GM12875 (cell line): ENCODE measurements around the gene KAZALD1.

Experiments used
- H3K4me3 ChIP-seq: one replicate; pipeline ENCODE4 v1.5.1; 2011; ENCODE audit warnings: low read depth, low read length, control low read depth
- TF ChIP-seq, protein P1 (sequence below): IDR thresholded peaks from 2 replicates; pipeline ENCODE4 v1.5.1; 2011; ENCODE audit warnings: low read depth, mild to moderate bottlenecking, control low read depth, inconsistent platforms, low read length, moderate library complexity, borderline replicate concordance; ENCODE audit not compliant: insufficient read depth

KAZALD1 gene

DNA sequence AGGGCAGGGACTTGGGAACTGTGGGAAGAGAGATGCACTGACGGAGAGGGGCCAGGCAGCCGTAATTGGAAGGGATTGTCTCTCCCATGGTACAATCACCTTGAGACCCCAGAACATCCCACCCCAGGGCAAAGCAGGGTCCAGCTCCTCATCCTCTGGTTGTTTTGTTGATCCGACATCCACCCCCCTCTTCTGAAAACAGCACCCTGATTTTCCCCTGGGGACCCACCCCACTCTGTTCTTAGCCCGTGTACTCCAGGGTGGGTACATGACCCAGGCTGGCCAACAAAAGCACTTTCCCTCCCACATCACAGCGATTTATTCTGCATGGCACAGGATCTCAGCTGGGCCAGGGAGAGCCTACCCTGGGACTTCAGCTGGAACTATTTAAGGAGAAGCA is 45.0 kb upstream of the KAZALD1 start:
- TF ChIP-seq, protein P1, sequence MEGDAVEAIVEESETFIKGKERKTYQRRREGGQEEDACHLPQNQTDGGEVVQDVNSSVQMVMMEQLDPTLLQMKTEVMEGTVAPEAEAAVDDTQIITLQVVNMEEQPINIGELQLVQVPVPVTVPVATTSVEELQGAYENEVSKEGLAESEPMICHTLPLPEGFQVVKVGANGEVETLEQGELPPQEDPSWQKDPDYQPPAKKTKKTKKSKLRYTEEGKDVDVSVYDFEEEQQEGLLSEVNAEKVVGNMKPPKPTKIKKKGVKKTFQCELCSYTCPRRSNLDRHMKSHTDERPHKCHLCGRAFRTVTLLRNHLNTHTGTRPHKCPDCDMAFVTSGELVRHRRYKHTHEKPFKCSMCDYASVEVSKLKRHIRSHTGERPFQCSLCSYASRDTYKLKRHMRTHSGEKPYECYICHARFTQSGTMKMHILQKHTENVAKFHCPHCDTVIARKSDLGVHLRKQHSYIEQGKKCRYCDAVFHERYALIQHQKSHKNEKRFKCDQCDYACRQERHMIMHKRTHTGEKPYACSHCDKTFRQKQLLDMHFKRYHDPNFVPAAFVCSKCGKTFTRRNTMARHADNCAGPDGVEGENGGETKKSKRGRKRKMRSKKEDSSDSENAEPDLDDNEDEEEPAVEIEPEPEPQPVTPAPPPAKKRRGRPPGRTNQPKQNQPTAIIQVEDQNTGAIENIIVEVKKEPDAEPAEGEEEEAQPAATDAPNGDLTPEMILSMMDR = no peak
- no peak overlapping the region for H3K4me3 ChIP-seq

DNA sequence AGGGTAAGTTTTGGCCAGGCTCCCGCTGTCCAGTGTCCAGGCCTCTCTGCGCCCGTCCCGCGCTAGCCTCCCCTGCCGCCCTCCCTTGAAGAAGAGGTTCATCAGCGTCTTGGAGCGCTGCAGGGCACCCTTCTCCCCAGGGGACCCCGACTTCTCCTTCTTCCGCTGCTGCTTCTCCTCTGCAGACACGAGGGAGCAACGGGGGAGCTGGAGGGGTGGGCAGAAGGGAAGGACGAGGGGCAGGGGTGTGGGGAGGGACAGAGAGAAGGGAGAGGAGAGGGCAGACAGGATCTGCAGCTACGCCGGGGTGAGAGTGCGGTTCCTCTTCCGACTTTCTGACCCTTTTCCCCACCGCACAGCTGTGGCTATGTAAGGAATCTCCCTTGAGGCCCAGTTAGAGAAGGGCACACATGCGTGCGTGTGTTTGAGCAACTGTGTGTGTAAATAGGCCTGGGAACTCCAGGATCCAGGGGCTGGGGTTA is 43.6 kb upstream of the KAZALD1 start:
- H3K4me3 ChIP-seq = no peak overlapping the region
- TF ChIP-seq, protein P1 = no peak

DNA sequence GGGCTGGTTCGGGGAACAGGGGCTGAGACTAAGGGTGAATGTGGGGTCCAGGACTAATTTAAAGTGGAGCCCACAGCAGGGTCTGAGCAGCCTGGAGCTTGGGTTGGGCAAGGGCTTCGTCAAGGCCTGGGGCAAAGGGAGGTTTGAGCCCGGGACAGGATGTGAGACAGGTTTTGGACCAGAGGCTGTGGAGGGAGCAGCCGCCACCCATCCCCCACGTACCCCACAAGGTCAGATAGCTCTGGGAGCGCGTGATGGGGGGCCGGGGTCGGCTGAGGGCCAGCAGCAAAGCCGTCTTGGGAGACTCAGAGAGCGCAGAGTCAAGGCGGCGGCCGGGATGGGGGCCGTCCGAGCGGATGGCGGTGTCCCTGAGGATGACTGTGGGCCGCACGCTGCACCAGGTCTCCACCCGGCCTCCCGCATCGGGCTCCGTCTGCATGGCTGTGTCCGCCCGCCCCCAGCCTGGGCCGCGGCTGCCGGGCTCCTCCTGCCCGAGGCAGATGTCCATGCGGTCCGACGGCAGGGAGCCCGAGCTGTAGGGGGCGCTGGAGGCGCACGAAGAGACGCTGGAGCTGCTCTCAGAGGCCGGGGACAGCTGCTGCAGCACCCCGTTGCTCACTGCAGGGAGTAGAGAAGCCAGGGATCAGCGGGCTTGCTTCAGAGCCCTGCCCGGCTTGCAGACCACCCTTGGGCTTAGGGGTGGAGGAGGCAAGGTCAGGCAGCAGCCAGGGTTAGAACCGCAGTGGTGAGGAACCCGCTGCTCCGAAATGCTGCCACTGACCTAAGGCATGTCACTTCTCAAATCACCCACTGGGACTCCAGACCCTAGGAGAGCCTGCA is 43.0 kb upstream of the KAZALD1 start:
- TF ChIP-seq, protein P1 = peak; percentile 86
- H3K4me3 ChIP-seq = no peak overlapping the region

DNA sequence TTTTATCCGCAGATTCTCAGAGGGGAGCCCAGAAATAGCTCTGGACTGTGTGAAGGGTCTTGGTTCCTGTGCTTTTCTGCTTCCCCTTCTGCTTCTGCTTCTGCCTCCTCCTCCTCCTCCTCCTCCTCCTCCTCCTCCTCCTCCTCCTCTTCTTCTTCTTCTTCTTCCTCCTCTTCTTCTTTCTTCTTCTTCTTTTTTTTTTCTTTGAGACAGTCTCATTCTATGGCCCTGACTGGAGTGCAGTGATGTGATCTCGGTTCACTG is 42.4 kb upstream of the KAZALD1 start:
- no peak overlapping the region for H3K4me3 ChIP-seq
- TF ChIP-seq, protein P1 = no peak

DNA sequence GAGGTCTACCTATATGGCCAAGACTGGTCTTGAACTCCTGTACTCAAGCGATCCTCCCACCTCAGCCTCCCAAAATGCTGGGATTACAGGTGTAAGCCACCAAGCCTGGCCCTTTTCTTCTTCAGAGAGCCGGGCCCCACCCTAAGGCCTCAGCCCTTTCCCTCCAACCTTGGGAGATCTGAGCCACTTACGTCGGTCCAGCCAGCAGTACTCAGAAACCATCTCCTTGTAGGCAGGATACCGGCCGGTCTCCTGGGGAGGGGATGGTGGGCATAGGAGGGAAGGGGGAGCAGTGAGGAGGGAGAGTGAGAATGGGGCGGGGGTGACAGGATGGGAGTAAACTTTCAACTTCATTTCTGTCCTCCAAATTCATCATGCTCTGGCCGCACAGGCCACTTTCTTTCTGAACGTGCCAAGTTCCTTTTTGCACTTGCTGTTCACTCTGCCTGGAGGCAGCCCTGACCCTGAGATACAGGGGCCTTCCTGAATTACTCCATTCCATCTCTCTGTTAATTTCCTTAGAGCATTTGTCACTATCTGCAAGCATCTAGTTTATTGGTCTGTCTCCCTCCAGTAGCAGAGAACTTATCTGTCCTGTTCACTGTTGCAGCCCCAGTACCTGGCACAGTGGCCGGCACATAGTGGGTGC is 41.2 kb upstream of the KAZALD1 start:
- TF ChIP-seq, protein P1 = no peak
- no peak overlapping the region for H3K4me3 ChIP-seq

DNA sequence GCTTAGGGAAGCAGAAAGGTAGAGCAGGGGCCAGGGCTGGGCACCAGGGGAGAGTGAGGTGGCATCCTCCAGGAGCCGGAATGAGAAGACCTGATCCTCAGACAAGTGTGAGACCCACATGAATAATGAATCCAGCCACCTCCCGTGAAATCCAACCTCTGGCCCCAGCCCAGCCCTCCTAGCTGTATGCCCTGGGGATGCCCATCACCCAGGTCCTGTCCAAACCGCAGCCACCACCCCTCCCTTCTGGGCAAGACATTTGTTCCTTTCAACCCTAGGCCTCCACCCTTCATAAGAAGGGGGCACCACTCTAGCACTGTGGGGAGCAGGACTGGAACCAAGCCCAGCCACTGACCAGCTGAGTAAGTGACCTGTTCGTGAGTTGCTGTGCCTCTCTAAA is 40.5 kb upstream of the KAZALD1 start:
- H3K4me3 ChIP-seq = no peak overlapping the region
- TF ChIP-seq, protein P1 = no peak
